Chondrocyte (in vitro differentiated cells): ENCODE measurements around the gene CYREN. TPM values are rescaled to one million over a fixed set of nuclear protein-coding genes. Genes with fewer than 3 reads are reported as not detected.
A peak's percentile ranks its signal among the peaks of the same experiment; 100 is the strongest.
"Not testable (repeated sequence)": the region's sequence is repeated elsewhere in the genome, so short reads cannot be mapped to it uniquely, and the experiment has no call there.

Experiments
- DNase-seq: peaks from one replicate; pipeline ENCODE4 v3.0.0; 2021; ENCODE audit warnings: mixed read lengths, low spot score
- H3K27ac Mint-ChIP-seq: one replicate; pipeline ENCODE4 v1.8.0; 2021; ENCODE audit warnings: mild to moderate bottlenecking, moderate library complexity, mixed read lengths; ENCODE audit not compliant: unreplicated experiment
- H3K27me3 Mint-ChIP-seq: 2 replicates; pipeline ENCODE4 v1.8.0; 2021; ENCODE audit warnings: low read depth, mixed read lengths
- H3K36me3 Mint-ChIP-seq: 2 replicates; pipeline ENCODE4 v1.8.0; 2021; ENCODE audit warnings: low read depth, mixed read lengths
- H3K4me1 Mint-ChIP-seq: 2 replicates; pipeline ENCODE4 v1.8.0; 2021; ENCODE audit warnings: low read depth, mild to moderate bottlenecking, mixed read lengths
- H3K4me3 Mint-ChIP-seq: one replicate; pipeline ENCODE4 v1.8.0; 2021; ENCODE audit warnings: mild to moderate bottlenecking, moderate library complexity, mixed read lengths; ENCODE audit not compliant: unreplicated experiment
- H3K9me3 Mint-ChIP-seq: 2 replicates; pipeline ENCODE4 v1.8.0; 2021; ENCODE audit warnings: low read depth, mixed read lengths
- total RNA-seq: library from RNA; stranded (reverse); gene quantifications from 3 replicates; pipeline ENCODE4 v1.2.1, GENCODE V29; 2021
- TF ChIP-seq, protein P1 (sequence below): fragments of 200-600 bp; sonication (generic); IDR thresholded peaks from 2 replicates; pipeline ENCODE4 v1.5.0; 2021; ENCODE audit warnings: antibody characterized with exemption, mild to moderate bottlenecking, moderate library complexity

CYREN gene
- total RNA-seq, 1 donor from 2014 or later, result 30.2 TPM

GRCh38 chr7:135147899-135148721 lies 22.4 kb downstream of the CYREN start, which contains the start of gene TMEM140:
Gene TMEM140 (plus strand): TSS chr7:135148072. CDS start chr7:135164442, 16,370 bp downstream.
- H3K36me3 Mint-ChIP-seq, result peaks cover 2% of the 10 kb centered on the region
- no peaks in the 10 kb centered on the region for H3K27me3 Mint-ChIP-seq
- no peak within 1 kb of the TSS for H3K4me3 Mint-ChIP-seq
- no peak for DNase-seq
- H3K4me1 Mint-ChIP-seq, result peaks cover 5% of the 10 kb centered on the region
- TF ChIP-seq, protein P1, sequence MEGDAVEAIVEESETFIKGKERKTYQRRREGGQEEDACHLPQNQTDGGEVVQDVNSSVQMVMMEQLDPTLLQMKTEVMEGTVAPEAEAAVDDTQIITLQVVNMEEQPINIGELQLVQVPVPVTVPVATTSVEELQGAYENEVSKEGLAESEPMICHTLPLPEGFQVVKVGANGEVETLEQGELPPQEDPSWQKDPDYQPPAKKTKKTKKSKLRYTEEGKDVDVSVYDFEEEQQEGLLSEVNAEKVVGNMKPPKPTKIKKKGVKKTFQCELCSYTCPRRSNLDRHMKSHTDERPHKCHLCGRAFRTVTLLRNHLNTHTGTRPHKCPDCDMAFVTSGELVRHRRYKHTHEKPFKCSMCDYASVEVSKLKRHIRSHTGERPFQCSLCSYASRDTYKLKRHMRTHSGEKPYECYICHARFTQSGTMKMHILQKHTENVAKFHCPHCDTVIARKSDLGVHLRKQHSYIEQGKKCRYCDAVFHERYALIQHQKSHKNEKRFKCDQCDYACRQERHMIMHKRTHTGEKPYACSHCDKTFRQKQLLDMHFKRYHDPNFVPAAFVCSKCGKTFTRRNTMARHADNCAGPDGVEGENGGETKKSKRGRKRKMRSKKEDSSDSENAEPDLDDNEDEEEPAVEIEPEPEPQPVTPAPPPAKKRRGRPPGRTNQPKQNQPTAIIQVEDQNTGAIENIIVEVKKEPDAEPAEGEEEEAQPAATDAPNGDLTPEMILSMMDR, result no peak
- H3K9me3 Mint-ChIP-seq, result peaks cover 5% of the 10 kb centered on the region
- H3K27ac Mint-ChIP-seq, result peak within 1 kb of the TSS; percentile 28

GRCh38 chr7:135147341-135147898 lies 23.1 kb downstream of the CYREN start:
- H3K4me1 Mint-ChIP-seq, result peaks cover 5% of the 10 kb centered on the region
- no peaks in the 10 kb centered on the region for H3K27me3 Mint-ChIP-seq
- H3K27ac Mint-ChIP-seq, result peak overlapping the region; percentile 28
- H3K9me3 Mint-ChIP-seq, result no peaks in the 10 kb centered on the region
- TF ChIP-seq, protein P1, result no peak
- DNase-seq, result no peak
- no peak overlapping the region for H3K4me3 Mint-ChIP-seq
- H3K36me3 Mint-ChIP-seq, result no peaks in the 10 kb centered on the region

- H3K27me3 Mint-ChIP-seq, result peaks cover 13% of the 10 kb centered on the region
- peaks cover 5% of the 10 kb centered on the region for H3K9me3 Mint-ChIP-seq
- DNase-seq, result no peak
- H3K27ac Mint-ChIP-seq, result no peak overlapping the region
- H3K4me3 Mint-ChIP-seq, result no peak overlapping the region
- TF ChIP-seq, protein P1, result no peak
- peaks cover 2% of the 10 kb centered on the region for H3K36me3 Mint-ChIP-seq
- H3K4me1 Mint-ChIP-seq, result peaks cover 5% of the 10 kb centered on the region
These were observed 26.4 kb downstream of the CYREN start for GRCh38 chr7:135143885-135144668.

GRCh38 chr7:135129579-135129978 lies 40.9 kb downstream of the CYREN start:
- TF ChIP-seq, protein P1, result no peak
- H3K27me3 Mint-ChIP-seq, result peaks cover 30% of the 10 kb centered on the region
- H3K36me3 Mint-ChIP-seq, result peaks cover 3% of the 10 kb centered on the region
- H3K4me1 Mint-ChIP-seq, result no peaks in the 10 kb centered on the region
- DNase-seq, result no peak
- H3K27ac Mint-ChIP-seq, result no peak overlapping the region
- H3K4me3 Mint-ChIP-seq, result no peak overlapping the region
- H3K9me3 Mint-ChIP-seq, result peaks cover 13% of the 10 kb centered on the region

DNA sequence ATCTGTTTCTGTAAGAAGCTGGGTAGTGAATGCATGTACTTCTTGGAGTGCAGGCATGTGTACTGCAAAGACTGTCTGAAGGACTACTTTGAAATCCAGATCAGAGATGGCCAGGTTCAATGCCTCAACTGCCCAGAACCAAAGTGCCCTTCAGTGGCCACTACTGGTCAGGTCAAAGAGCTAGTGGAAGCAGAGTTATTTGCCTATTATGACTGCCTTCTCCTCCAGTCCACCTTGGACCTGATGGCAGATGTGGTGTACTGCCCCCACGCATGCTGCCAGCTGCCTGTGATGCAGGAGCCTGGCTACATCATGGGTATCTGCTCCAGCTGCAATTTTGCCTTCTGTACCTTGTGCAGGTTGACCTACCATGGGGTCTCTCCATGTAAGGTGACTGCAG lies 41.6 kb downstream of the CYREN start:
- H3K4me3 Mint-ChIP-seq, result no peak overlapping the region
- DNase-seq, result no peak
- no peaks in the 10 kb centered on the region for H3K4me1 Mint-ChIP-seq
- TF ChIP-seq, protein P1, result no peak
- H3K27me3 Mint-ChIP-seq, result peaks cover 36% of the 10 kb centered on the region
- H3K27ac Mint-ChIP-seq, result no peak overlapping the region
- peaks cover 13% of the 10 kb centered on the region for H3K9me3 Mint-ChIP-seq
- H3K36me3 Mint-ChIP-seq, result peaks cover 3% of the 10 kb centered on the region

GRCh38 chr7:135124631-135125030 lies 45.9 kb downstream of the CYREN start:
- not testable (repeated sequence) for DNase-seq, H3K36me3 Mint-ChIP-seq, H3K4me3 Mint-ChIP-seq, H3K4me1 Mint-ChIP-seq, H3K27ac Mint-ChIP-seq
- peaks cover 20% of the 10 kb centered on the region for H3K9me3 Mint-ChIP-seq
- peaks cover 48% of the 10 kb centered on the region for H3K27me3 Mint-ChIP-seq
